HG02970 (cell line): ENCODE results near the gene RAMP1.

Experiments used
- ATAC-seq: cut with Tn5 transposase; IDR thresholded peaks from one replicate; pipeline ENCODE4 v1.9.1; 2021; ENCODE audit warnings: mild to moderate bottlenecking, moderate library complexity, moderate number of reproducible peaks; ENCODE audit not compliant: unreplicated experiment, low FRiP score

Gene RAMP1

DNA sequence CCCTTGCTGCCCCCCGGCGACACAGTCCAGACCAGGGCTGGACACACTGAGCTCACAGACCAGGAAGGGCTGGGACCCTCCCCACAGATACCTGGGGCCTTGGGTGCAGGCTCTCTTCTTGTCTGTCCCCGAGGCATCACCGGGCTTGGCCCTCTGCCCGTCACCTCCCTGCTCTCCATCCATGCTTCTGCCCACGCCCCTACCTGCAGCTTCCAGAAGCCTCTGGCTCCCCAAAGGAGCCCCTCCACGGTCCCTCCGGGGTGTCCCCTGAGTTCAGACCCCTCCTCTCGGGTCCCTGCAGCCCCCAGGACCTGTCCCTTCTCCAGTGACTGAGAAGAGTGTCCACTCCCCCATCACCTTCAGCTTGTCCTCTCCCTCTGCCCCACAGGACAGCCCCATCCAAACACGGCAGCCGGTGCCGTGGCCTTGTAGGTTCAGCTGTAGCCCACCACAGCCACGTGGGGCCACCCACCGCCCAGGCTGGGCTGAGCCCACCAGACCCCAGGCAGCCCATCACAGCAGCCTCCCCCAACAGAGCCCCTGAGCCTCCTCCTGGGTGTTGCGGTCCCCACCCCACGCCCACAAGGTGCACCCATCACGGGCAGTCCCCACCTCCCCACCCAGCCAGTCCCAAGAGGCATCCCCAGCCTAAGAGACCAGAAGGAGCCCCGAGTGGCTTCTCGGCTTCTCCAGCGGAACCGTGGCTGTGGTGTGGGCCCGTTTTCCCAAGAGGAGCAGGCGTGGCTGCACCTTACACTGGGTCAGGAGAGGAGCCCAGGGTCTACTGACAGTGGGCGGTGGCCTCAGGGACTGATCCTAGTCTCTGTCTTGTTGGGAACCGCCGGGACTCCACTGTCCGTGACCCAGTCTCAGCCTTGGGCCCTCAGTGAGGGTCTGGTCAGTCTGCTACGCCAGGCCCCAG is 53.1 kb downstream of the RAMP1 start:
- no peak for ATAC-seq

DNA sequence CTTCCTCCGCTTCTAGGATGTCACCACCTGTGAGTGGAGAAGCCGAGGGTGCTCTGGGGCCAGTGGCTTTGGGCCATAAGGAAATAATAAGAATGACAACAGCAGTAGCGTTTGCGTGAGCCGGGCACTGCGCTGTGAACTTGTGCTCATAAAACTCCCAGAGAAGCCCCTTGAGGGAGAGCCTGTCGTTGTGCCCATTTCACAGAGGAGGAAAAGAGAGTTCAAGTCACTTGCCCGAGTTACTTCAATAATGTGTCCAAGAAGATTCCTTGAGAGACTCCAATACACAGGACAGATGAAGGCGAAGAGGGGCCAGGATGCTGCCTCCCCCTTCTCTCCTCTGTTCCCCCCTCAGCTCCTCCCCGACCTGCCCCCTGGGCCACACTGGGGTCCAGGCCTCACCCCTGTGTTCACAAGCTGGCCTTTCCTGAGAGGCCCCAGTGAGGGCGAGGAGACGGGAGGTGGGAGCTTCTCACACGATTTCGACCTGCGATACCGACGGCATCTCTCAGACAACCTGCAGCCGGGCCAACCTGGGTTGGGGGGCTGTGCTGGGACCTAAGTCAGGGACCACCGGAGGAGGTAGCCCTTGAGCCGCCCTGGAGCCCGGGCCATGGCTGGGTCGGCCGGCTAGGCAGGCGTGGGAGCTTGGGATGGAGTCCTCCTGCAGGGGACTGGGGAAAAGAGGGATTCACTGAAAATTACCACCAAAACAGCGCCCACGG is 53.9 kb downstream of the RAMP1 start:
- no peak for ATAC-seq

DNA sequence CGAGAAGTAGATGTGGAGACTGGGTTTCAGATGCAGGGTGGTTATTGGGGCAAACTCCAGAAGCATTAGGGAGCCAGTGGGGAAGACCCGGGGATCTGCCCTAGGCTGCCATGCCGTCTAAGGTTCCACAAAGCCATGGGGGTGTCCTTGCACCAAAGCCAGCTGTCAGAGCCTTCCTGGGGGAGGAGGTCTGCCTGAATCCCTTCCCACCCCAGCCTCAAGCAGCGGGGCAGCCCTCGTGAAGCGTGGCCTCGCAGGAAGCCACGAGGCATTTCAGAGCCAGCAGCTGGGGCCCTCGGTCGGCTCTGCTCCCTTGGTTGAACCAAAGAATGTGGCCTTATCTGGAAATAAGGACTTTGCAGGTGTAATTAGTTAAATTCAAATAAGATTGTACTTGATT is 56.2 kb downstream of the RAMP1 start:
- no peak for ATAC-seq

DNA sequence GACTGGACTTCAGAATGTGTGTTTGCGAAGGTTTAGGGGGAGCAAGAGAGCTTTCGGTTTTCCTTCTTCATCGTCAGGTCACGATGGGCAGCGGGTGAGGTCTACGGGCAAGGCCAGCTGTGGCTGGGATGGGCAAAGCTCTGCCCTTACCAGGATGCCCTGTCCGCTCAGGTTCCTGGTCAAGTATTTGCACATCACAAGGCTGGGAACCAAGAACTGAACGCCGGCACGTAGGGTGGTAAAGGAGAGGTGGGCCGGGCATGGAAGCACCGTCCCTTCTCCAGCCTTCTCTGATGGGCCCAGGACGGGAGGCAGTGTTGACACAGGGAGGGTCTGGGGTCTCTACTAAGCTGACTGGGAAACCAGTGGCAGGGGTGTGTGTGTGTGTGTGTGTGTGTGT is 56.9 kb downstream of the RAMP1 start:
- no peak for ATAC-seq

DNA sequence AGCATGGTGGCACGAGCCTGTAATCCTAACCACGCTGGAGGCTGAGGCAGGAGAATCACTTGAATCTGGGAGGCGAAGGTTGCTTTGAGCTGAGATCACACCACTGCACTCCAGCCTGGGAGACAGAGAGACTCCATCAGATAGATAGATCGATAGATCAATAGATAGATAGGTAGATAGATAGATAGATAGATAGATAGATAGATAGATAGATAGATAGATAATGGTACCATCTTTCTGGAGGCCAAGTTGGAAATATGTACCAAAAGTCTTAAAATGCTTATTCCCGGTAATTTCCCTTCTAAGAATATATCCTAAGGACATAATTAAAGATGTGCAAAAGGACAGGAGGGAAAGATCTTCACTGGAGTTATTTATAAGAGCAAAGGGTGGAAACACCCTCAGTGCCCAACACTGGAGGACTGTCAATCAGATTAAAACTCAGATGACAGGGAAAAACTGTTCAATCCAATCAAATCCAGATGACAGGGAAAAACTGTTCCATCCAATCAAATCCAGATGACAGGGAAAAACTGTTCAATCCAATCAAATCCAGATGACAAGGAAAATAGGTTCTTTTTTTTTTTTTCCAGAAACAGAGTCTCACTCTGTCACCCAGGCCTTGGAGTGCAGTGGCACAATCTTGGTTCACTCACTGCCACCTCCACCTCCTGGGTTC is 58.4 kb downstream of the RAMP1 start:
- ATAC-seq: no peak

DNA sequence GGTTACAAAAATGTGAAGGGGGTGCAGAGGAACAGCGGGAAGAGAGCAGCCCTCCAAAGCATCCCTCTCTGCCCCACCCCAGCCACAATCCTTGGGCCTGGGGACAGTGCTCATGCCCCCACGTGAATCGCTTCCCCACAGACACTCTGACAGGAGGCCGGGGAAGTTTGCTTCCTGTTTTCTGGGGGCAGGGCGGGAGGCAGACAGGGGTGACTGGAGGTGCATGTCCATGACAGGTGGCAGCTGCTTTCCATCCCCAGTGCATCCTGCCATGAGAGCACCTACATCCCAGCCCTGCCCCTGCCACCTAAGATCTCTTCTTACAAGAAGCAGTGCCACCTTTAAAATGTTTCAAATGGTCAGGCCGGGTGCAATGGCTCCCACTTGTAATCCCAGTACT is 60.2 kb downstream of the RAMP1 start:
- ATAC-seq: no peak

DNA sequence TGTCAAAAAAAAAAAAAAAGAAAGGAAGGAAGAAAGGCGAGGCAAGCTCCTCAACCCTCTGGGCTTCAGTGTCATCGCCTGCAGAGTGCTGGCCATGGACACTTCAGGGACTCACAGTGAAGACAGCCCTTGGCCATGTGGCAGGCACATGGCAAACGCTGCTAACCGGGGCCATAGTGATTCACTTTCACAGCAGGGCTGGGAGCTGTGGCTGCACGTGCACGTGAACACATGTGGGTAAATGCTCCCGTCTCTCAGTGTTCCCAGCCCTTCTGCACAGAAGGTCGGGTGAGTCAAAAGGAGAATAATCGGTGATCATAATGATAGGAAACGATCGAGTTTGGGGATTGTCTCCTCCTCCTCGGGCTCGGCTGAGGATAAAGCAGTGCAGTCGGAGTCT is 61.2 kb downstream of the RAMP1 start:
- no peak for ATAC-seq

DNA sequence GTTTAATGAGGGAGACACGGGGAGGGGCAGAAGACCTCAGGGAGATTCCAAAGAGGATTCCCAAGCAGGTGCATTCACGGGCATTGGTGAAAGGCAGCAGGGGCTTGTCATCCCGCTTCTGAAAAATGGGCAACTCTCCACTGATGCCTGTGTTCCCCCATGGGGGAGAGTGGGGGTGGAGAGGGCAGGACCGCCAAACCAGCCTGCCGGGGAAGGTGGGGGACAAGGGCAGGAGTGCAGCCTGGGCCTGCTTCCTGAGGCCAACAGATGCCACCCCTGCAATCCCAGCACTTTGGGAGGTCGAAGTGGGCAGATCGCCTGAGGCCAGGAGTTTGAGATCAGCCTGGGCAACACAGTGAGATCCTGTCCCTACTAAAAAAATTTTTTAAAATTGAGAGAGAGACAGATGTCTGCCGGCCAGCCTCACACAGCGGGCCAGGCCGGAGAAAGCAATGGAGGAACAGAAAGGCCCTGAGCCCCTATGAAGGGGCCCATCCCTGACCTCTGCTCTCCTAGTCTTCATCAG is 62.6 kb downstream of the RAMP1 start:
- ATAC-seq: no peak

DNA sequence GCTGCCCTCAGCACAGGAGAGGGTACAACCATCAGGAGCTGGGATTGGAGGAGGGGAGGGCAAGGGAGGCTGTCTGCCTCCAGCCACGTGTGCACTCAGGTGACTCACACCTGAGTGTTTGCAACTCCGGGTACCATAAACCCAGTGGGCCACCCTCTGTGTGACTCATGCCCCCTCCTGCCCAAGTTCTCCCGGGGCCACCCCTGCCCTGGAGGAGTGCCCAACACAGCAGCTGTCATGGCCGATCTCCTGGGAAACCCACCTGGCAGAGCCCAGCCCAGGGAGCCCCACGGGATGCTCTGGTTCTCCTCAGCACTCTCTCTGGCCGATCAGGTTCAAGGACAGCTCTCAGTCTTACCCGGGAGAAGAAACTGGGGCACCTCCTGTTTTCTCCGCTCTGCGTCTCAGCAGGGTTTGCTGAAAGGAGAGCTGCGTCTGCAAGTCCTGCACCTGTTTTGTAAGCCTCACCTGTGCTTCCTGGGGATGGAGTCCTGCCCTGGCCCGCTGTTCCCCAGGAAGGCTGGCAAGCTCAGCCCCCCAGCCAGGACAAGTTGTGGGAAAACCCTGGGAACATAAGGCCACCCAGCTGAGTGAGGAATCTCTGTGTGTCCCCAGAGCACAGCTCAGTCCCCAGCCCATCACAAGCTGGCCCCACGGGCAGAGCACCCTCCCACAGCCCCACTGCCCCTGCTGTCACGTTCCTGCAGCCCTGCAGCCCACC is 63.4 kb downstream of the RAMP1 start:
- no peak for ATAC-seq

DNA sequence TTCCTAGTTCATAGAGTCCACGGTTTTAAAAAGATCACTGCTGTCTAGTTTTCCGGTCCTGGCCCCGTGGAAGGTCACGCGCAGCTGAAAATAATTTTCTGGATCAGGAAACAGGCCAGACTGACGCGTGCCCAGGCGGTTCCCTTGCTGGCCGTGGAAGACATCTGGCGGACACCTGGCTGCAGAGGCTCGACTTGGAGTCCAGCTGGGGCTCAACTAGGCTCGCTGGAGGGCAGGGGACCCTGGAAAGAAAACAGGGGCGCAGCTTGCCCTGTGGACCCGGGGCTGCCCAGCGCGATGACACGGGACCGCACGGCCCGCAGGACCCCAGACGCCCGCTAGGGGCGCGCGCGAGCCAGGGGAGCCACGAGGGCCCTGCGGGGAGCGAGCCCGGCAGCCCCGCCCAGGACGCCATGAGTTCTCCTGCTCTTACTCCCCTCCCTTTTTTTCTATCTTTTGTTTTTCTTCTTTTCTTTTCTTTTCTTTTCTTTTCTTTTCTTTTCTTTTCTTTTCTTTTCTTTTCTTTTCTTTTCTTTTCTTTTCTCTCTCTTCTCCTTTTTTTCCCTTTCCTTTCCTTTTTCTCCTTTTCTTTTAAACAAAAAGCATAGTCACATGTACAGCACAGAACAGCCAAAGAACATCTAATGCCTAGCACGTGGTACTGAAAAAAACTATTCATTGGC is 64.2 kb downstream of the RAMP1 start:
- peak; percentile 60 for ATAC-seq

DNA sequence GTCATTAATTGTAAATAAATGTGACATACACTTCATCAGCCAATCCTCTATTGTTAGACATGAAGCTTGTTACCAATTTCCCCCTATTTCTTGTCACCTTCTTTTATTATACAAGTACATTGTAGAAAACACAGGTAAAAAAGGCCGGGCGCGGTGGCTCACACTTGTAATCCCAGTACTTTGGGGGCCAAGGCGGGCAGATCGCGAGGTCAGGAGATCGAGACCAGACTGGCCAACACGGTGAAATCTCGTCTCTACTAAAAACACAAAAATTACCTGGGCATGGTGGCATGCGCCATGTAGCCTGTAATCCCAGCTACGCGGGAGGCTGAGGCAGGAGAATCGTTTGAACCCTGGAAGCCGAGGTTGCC is 64.7 kb downstream of the RAMP1 start:
- ATAC-seq: no peak

DNA sequence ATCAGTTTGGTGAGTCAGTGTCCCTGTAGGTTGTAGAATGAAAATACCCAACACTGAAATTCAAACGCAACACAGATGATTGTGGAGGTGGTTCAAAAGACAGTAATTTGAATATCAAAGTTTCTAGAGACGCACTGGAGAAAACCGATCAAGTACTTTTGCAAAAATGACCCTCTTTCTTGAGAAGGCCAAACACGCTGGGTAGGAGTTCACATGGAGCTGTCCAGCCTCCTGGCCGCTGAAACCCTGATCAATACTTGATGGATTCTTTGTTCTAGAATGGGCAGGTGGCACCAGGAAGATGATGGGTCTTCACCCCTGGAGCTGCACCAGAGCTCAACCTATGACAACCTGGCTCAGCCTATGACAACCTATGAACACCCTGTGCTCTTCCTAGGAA is 67.7 kb downstream of the RAMP1 start:
- no peak for ATAC-seq

DNA sequence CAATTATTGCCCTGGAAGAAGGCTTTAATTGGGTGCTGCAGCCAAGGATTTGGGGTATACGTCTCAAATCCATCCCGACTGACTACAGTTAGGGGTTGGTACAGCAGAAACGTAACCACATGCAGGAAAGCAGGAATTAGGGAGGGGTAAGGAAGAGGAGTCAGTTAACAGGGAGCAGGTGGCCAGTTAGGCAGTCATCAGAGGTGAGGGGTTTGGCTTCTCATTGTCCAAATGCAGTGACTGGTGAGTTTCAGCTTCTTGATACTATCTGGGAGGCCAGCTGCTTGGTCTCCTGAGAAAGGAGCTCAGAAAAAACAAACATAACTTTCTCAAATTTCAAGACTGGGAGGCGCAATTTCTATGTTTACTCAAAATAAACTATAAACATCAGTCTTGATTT is 68.6 kb downstream of the RAMP1 start:
- ATAC-seq: no peak

DNA sequence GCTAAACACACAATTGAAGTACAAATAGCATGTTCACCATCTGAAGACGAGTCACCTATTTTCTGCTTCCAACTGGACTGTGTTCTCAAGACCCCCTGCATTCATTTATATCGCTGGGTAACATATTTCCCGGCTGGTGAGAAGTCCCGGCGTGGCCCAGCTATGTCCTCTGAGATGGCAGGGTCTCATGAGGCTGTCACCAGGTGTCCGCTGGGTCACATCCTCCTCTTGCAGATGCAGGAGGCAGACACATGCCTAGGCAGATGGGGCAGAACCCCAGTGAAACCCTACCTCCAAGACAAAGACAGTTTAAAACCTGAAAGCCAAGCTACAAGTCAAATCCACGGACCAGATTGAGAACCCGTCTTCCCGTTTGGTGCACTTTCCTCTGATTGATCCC is 70.6 kb downstream of the RAMP1 start:
- ATAC-seq: no peak

DNA sequence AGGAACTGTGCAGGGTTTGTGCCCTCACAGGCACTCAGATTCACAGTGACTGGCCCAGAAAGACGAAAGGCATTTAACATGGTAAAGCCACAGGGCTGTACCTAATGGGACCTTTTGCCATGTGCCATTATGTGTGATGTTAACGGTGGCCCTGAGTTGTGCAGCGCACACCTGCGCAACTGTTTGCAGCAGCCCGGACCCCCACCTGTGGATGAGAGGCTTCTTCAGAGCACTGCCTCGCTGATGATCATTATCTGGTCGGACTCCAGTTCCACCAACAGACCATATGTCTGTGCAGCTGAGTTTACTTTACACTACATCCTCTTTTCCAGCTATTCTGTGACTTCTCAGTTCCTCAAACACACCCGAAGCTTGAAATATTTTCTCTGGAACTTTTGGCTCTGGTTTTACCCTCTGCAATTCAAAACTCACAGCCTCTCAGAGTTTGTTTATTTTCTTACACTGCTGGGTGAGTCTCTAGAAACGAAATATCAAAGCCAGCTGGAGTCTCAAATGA is 71.8 kb downstream of the RAMP1 start:
- ATAC-seq: no peak

DNA sequence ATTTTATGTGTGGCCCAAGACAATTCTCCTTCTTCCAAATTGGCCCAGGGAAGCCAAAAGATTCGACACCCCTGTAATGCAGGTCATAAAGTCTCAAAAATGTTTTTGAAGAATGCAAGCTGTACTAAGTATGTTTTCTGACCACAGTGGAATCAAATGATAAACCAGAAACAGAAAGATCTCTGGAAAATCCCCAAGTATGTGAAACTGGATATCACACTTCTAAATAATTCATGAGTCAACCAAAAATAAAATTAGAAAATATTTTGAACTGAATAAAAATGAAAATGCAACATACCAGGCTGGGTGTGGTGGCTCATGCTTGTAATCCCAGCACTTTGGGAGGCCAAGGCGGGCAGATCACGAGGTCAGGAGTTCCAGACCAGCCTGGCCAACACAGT is 73.3 kb downstream of the RAMP1 start:
- ATAC-seq: no peak

DNA sequence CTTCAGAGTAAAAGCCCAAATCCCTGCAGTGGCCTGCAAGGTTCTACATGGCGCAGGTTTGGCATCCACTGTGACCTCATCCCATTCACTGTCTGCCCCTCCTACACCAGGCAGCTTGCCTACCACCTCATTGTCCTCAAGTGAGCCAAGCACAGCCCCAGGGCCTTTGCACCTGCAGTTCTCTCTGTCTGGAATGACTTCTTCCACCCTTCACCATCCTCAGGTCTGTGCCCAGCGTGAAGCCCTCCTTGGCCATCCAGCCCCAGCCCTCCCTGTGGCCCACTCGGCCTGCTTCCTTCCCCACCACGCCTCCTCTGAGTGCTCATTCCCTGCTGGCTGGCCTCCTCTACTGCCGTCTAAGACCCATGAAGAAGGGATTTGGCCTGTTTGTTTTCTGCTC is 74.8 kb downstream of the RAMP1 start:
- no peak for ATAC-seq

DNA sequence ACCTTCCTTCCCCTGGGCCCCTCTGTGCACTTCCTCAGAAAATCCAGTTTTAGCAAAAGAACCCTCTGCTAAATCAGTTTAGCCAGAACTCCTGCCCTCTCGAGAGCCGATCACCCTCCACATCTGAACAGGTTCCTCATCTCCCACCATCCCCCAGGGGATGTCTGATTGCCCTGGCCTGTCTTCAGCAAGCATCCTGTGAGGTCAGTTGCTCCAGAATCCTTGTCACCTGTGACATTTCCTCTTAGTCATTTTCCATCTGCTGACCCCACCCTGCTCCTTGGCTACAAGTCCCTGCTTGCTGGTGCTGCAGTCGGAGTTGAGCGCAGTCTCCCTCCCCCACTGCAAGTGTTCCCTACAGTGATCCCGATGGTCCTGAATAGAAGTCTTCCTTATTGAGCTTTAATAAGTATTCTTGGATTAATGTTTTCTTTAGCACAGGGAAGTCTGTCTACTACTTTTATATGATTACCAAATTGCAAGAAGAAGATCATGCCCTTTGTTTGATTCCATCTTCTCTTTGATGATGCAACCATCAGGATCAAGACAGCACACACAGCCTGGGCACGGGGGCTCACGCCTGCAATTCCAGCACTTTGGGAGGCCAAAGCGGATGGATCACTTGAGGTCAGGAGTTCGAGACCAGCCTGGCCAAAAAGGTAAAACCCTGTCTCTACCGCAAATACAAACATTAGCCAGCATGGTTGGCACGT is 76.5 kb downstream of the RAMP1 start:
- no peak for ATAC-seq

DNA sequence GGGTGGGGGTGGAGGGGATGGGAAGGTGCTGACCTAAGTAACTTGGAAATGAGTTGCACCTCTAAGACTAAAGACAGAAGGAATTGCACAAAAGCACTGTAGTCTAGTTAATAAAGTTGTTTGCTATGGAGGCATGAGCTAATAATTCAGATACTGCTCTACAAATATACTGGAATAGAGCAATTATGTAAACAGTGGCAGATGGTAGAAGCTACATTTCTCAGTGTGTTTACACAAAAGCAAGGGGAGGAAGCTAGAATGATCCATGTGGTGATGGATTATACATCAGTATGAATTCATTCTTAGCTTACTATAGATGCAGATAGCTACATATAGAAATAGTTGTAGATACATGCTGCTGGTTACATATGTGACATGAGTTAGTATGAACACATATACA is 79.8 kb downstream of the RAMP1 start:
- ATAC-seq: no peak
